Measurements from ENCODE around the gene TTYH2. TPM values are rescaled to one million over a fixed set of nuclear protein-coding genes. Genes with fewer than 3 reads are reported as not detected.
"Not testable (repeated sequence)": the region's sequence is repeated elsewhere in the genome, so short reads cannot be mapped to it uniquely, and the experiment has no call there.

Gene TTYH2
- total and polyA plus RNA-seq, 11 donors, result 10.3 to 34.6 (median 22.4) TPM

GRCh38 chr17:74259667-74260524 lies 46.5 kb downstream of the TTYH2 start:
- Histone ChIP-seq H3K4me3 (no peak overlapping the region), H3K27me3 (no peaks in the 10 kb centered on the region), H3K4me1 (no peaks in the 10 kb centered on the region), H3K27ac (no peak overlapping the region), H3K9me3 (no peaks in the 10 kb centered on the region), H3K36me3 (peaks cover 0 to 26% (median 16%) of the 10 kb centered on the region in 9 donors)
- intact Hi-C loops (cut with DNase I), result no loop called here
- DNase-seq (no peak), ATAC-seq (no peak)
- TF ChIP-seq, protein P1, sequence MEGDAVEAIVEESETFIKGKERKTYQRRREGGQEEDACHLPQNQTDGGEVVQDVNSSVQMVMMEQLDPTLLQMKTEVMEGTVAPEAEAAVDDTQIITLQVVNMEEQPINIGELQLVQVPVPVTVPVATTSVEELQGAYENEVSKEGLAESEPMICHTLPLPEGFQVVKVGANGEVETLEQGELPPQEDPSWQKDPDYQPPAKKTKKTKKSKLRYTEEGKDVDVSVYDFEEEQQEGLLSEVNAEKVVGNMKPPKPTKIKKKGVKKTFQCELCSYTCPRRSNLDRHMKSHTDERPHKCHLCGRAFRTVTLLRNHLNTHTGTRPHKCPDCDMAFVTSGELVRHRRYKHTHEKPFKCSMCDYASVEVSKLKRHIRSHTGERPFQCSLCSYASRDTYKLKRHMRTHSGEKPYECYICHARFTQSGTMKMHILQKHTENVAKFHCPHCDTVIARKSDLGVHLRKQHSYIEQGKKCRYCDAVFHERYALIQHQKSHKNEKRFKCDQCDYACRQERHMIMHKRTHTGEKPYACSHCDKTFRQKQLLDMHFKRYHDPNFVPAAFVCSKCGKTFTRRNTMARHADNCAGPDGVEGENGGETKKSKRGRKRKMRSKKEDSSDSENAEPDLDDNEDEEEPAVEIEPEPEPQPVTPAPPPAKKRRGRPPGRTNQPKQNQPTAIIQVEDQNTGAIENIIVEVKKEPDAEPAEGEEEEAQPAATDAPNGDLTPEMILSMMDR (IDR thresholded peaks at IDR 0.05), result no peak
- no peak for TF ChIP-seq POLR2A (IDR thresholded peaks at IDR 0.05)
- 84 to 87% (median 86%) methylated on average over 20 to 21 of the region's 21 CpGs for WGBS, 4 donors

GRCh38 chr17:74260525-74260850 lies 47.1 kb downstream of the TTYH2 start:
- WGBS, 4 donors, result 71 to 89% (median 77%) methylated on average over 5 to 6 of the region's 6 CpGs
- no peaks in the 10 kb centered on the region for H3K4me1 ChIP-seq
- intact Hi-C loops (cut with DNase I), result no loop called here
- TF ChIP-seq, protein P1 (IDR thresholded peaks at IDR 0.05), result no peak
- TF ChIP-seq POLR2A (IDR thresholded peaks at IDR 0.05), result no peak
- no peaks in the 10 kb centered on the region for H3K27me3 ChIP-seq
- peak in 1 of 4 donors; percentile 6 for ATAC-seq
- H3K4me3 ChIP-seq, result no peak overlapping the region
- no peaks in the 10 kb centered on the region for H3K9me3 ChIP-seq
- no peak for DNase-seq
- H3K27ac ChIP-seq, result no peak overlapping the region
- H3K36me3 ChIP-seq, result peaks cover 0 to 23% (median 15%) of the 10 kb centered on the region in 9 donors

DNA sequence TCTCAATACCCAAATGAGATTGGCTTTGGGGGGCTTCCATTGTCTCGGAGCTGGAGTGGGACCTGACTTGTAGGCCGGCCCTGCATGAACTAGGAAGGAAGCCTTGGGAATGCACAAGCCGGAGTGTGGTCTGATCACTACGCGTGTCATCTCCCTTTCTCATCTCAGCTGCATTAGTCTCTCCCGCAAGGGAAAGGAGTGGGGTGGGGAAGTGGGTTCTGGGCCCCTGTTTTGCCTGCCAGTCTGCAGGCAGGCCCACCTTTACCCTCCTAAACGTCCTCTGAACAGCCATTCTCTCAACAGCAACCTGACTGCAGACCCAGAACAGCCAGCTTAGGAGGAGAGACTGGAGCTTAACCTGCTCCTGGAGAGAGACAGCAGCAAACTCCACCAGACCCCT lies 49.2 kb downstream of the TTYH2 start:
- Histone ChIP-seq H3K4me3 (no peak overlapping the region), H3K9me3 (no peaks in the 10 kb centered on the region), H3K27ac (no peak overlapping the region), H3K36me3 (peaks cover 0 to 21% (median 7%) of the 10 kb centered on the region in 9 donors), H3K4me1 (no peaks in the 10 kb centered on the region), H3K27me3 (no peaks in the 10 kb centered on the region)
- no peak for TF ChIP-seq POLR2A (IDR thresholded peaks at IDR 0.05)
- TF ChIP-seq, protein P1 (IDR thresholded peaks at IDR 0.05), result no peak
- WGBS, 4 donors, result 81 to 95% (median 87%) methylated on average over 7 of the region's 7 CpGs
- no peak for DNase-seq
- no peak for ATAC-seq
- intact Hi-C loops (cut with DNase I), result no loop called here

- H3K27me3 ChIP-seq; DNase-seq; H3K36me3 ChIP-seq; H3K27ac ChIP-seq; ATAC-seq; intact Hi-C loops (cut with DNase I); H3K9me3 ChIP-seq; H3K4me3 ChIP-seq; H3K4me1 ChIP-seq: not testable (repeated sequence)
- 78 to 99% (median 91%) methylated on average over 4 of the region's 4 CpGs for WGBS, 4 donors
These were observed 53.7 kb downstream of the TTYH2 start for GRCh38 chr17:74267054-74267453.
